HG03139 (cell line): Measurements from ENCODE around the gene BIN1.

ENCODE experiments used
- ATAC-seq: cut with Tn5 transposase; IDR thresholded peaks from one replicate; pipeline ENCODE4 v1.9.1; 2021; ENCODE audit not compliant: unreplicated experiment

BIN1 gene

GRCh38 chr2:127093648-127094210 is 13.2 kb downstream of the BIN1 start:
- ATAC-seq, result peak; percentile 50

GRCh38 chr2:127092901-127093516 is 13.9 kb downstream of the BIN1 start:
- ATAC-seq, result no peak

DNA sequence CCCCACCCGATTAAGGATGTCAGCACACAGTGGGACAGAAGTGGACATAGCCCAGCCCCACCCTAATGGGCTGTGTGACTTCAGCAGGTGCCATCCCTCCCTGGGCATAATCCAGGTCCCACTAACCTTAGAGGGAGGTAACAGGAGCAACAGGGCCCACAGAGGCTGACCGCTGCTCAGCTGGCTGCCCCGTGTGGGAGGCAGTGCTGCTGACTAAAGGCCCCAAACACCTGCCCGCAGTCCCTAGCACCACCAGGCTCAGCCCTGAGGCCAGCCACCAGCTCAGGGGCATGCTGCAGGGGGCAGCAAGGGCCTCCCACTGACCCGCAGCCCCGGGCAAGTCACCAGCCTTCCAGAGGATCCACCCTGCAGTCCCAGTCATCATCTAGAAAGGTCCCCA is 14.6 kb downstream of the BIN1 start:
- ATAC-seq, result no peak

GRCh38 chr2:127091886-127092285 is 15.1 kb downstream of the BIN1 start:
- ATAC-seq, result no peak

DNA sequence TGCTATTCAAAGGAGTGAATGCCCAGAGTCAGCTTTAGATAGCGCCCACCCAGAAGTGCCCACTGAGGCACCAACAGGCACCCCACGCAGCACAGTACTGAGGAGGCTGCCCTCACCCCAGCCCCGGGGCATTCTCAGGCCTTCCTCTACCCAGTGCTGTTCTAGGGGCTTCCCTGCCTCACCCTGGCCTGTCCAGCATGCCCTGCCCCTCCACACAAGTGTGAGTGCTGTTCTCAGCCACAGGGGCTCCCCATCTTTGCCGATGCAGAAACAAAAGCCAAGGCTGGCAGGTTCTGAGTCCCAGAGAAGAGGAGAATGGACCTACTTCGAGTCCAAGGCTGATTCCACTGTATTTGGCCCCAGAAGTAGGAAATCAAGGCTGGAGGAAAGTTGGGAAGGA is 15.8 kb downstream of the BIN1 start:
- ATAC-seq, result no peak

DNA sequence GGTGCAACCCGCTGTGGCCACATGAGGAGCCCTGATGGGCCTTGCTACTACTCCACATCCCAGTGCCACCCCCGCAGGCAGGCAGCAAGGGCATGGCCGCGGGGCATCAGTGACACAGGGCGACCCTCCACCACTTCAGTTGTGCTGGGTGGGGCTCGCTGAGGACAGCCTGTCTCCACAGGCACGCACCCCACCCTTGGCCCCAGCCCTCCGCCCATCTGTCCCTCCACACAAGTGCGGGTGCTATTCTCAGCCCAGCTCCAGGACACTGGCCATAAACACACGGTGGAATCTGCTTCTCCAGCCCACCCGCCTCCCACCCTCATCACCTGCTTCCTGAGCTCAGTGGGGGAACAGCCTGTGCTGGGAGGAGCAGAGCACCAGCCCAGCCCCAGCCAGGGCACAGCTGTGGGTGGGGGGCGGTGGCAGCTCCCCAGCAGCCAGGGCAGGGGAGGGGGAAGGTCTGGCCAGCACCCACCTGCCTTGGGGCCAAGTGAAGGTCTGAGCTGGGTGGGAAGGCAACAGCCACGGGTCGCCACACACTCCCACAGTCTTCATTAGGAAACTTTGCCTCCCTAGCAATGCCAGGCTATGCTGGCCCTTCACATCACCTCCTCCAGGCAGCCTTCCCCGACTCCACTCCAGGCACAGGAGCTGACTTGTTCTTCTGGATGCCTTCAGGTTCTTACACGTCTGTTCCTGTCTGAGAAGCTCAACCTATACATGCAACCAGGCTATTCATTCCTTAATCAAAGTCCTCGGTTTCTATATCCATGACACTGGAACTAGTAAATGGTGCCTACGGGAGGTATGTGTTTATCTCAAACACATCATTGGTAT is 16.5 kb downstream of the BIN1 start:
- no peak for ATAC-seq

- no peak for ATAC-seq
These were observed 17.3 kb downstream of the BIN1 start for GRCh38 chr2:127089478-127090235.

DNA sequence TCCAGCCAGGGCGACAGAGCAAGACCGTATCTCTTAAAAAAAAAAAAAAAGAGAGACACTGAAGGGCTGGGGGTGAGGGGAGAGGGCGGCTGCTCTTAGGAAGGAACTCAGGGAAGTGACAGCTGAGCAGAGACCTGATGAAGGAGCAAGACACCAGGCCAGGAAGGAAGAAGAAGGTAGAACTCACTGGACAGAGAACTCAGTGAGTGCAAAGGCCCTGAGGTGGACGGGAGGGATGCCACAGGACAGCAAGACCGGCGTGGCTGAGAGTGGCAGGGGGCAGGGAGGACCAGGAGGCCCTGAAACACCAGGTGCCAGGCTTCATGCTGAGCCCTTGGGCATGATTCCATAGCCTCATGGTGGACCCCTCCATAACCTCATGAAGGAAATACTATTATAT is 18.2 kb downstream of the BIN1 start:
- ATAC-seq, result no peak

DNA sequence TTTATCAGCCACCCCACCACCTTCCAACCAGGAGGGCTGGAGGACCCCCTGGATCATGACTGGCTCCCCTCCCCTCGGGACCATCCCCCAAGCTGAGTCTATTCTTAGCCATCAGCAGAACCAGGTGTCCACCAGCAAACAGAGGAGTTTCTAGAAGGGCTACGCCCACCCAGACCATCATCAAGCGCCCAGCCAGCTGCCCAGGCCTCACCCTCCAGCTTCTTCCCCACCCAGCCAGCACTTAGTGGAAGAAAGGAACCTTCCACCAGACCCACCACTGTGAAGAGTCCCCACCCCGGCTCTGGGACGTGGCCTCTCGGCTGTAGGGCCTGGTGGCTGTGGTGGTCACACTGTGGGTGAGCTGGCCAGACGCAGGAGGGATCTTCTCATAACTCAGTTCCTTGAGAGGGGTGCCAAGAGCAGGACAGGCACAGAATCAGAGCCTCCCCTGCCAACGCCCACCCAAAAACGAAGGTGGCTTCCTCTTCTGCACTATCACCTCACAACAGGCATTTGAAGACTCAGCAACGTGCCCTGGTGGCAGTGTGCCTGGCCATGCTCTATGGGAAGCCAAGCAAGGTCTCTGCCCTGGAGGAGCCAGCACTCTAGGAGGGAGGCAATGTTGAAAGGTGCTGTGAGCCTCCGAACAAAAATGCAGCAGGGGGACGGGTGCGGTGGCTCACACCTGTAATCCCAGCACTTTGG is 19.0 kb downstream of the BIN1 start:
- no peak for ATAC-seq

DNA sequence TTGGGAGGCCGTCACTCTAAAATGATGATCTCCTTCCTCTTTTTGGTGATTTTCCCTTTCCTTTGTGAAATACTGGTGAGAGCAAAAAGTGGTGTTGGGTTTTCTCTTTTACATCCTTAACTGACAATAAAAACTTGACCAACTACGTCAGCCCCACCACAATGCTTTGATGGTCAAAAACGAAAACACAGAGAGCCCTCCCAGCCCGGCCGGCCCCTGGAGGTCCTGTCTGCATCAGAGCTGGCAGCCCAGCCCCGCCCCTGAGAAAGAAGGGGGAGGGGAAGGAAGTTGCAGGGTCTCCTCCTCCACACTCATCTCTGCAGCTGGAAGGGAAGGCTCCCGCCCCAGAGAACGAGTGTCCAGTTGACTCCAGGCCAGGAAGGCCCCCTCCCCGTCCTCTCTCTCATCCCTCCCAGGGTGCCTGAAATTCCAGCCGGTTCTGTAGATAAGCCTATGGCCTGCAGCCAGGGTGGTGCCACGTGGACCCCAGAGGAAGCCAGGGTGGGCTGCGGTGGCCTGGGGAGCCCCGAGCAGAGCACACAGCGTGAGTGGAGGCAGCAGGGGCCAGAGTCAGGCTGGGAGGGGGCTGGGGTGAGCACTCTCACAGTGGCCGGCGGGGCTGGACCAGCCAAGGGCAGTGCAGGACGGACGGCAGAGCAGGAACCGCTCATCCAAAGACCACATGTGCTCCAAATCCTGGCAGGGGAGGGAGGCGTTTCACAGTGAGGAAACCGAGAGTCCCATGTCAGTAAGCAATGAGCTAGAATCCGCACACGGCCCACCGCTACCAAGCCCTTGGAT is 19.8 kb downstream of the BIN1 start:
- peak; percentile 69 for ATAC-seq

DNA sequence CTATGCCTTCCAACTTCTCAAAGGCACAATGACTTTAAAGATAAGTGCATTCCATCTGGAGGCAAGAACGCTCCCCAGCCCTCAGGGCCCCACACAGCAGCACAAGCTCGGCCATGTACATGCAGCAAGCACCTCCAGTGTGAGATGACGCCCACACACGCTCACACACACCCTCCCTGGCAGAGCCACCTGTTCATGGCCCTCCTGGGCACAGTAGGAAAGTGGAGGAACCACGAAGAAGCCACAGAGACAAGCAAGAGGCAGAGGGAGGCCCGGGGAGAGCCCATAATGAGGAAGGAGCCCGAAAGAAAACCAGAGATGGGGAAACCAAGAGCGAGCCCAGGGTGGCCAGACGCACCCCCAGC is 21.7 kb downstream of the BIN1 start:
- no peak for ATAC-seq

- ATAC-seq, result no peak
These were observed 22.2 kb downstream of the BIN1 start for GRCh38 chr2:127084611-127085316.

GRCh38 chr2:127083819-127084503 is 23.0 kb downstream of the BIN1 start:
- ATAC-seq, result no peak

DNA sequence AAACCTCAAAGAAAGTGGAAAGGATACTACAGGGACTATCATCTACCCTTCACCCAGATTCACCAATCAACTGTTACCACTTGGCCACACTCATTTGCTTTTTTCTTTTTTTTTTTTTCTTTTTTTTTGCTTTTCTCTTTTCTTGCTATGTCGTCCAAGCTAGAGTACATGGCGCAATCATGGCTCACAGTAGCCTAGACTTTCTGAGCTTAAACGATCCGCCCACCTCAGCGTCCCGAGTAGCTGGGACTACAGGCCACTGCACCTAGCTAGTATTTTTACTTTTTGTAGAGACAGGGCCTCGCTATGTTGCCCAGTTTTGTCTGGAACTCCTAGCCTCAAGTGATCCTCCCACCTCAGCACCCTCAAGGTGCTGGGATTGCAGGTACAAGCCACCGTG is 24.0 kb downstream of the BIN1 start:
- ATAC-seq, result no peak

DNA sequence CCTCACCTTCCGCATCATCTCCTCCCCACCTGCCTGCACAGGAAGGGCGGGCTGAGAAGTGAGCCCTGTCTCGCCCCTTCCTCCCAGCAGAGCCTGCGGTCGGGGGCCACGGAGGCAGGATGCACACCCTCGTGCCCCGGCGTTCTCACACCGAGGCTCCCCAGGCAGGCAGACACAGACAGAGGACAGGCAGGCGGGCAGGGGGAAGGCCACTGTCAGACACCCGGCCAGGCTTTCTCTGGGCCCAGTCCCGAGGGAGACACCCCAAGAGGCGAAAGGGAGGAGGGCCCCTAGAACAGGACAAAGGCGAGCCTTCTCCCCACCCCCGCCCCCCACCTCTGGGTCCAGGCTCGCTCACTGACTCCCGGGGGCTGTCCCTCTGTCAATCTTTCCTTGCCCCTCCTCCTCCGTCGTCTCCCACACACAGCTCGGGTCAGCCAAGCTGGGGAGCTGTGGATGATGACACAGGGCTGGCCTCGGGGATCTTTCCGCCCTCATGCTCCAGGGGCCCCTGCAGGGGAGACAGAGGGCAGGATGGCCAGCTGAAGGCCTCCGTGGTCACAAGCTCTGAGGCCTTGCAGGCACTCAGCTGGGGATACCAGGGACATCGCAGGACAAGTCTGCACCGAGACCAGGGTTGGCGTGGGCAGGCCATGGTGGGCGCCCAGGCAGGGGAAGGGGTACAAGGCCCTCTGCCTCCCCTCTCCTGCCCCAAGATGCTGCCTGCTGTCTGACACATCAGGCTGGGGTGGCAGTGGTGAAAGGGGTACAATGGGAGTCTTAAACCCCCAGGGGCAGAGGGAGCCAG is 24.9 kb downstream of the BIN1 start:
- ATAC-seq, result peak; percentile 53

DNA sequence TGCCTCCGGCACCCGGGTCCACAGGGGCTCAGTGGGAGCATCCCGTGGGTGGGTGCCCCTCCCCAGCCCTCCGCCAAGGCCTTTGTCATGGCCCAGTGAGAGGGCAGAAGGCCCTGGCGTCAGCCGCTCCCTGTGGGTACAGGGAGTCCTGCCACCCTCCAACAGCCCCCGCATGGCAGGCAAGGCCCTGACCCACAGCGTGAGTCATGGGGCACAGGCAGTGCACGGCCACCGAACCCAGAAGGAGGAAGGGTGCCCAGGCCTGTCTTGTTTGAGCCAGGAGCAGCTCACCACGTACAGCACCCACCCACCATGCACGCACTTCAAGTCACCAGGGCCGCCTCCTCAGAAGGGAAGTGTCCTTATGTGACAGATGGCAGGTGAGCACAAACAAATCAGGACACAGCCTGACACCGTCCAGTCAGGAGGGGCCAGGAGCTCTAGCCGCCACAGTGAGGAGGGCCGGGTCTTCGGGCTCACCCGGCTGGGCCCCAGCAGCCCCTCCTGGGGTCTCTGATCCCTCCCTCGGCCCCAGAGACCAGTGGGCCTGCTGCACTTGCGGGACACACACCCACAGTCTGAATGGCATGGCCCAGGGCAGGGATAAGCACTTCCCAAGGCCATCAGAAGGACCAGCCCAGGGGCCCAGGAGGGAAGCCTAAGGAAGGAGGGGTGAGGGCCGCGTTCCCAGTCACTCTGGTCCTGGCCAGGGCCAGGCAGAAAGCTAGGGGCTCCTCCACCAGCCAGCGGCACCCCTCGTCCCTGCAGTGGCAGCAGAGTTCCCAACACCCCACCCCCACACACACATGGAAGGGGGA is 25.8 kb downstream of the BIN1 start:
- peak; percentile 29 for ATAC-seq

DNA sequence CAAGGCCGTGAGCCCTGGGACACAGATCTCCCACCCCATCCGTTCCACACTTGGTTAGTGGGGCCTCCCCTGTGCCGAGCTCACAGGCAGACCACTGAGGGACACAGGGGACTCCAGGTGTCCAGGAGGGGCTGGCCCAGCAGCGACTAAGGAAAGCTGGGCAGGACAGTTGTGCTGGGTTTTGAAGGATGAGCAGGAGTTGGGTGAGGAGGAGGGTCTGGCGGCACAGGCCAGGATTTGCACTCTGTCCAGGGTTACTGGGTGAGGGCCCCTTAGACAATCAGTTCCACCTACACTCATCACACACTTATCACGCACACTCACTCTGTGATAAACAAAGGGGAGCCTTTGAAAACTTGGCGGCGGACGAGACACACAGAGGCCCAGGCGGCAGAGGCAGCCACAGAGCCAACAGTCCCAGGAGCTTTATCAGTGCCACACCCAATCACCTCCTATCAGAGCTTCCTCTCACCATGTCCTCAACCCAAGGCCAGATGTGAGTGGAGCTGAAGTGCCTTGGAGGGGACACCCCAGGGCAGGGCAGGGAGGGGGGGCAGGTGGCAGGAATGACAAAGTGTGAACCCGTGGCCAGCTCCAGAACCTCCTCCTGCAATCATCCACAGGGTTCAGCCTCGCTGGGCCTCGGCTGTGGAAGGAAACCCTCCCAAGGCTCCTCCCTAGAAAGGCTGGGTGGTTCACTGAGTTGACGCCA is 26.6 kb downstream of the BIN1 start:
- no peak for ATAC-seq
